Endothelial cell of umbilical vein (primary cell): ENCODE measurements around the gene PTPN20. TPM values are rescaled to one million over a fixed set of nuclear protein-coding genes. Genes with fewer than 3 reads are reported as not detected.

Experiments used
- BruUV-seq: library from RNA; stranded (reverse); fragments of 400-500 nt; replicated peaks from 2 replicates; lab custom pipeline; 2021; lab: Mats Ljungman, UMichigan
- CTCF ChIA-PET: fragments of 300-600, 350-600 bp; sonication (Branson Sonifier 250); formaldehyde crosslinking; loops from one replicate; lab custom pipeline; 2021; ENCODE audit warnings: antibody characterized with exemption, inconsistent platforms; lab: Charles Lee
- POLR2A ChIA-PET: fragments of 300-600, 350-600 bp; sonication (Branson Sonifier 250); formaldehyde crosslinking; loops from one replicate; lab custom pipeline; 2021; ENCODE audit warnings: antibody characterized with exemption, inconsistent platforms; lab: Charles Lee
- DNase-seq: peaks from one replicate; pipeline ENCODE4 v3.0.0-alpha.2; 2011; ENCODE audit warnings: low read depth, low spot score
- FAIRE-seq: peaks from 2 replicates; lab custom pipeline; 2011; peaks lifted over from hg19 to GRCh38; lab: Jason Lieb, UNC
- H2AFZ ChIP-seq: 2 replicates; pipeline ENCODE4 v1.6.0; 2012; ENCODE audit warnings: low read depth, low read length, control low read depth, inconsistent platforms
- H3K27ac ChIP-seq: 2 replicates; pipeline ENCODE4 v1.5.1; 2011; ENCODE audit warnings: low read depth, mild to moderate bottlenecking, control low read depth, low read length, moderate library complexity; ENCODE audit not compliant: insufficient read depth
- H3K27me3 ChIP-seq, 2 experiments: 2 replicates each; pipeline versions ENCODE4 v1.6.0 to v1.6.1; 2011; ENCODE audit warnings: low read length in 2 of 2, mixed read lengths in 1 of 2; ENCODE audit not compliant: control insufficient read depth in 2 of 2, insufficient read depth in 2 of 2
- H3K36me3 ChIP-seq, 2 experiments: 2 replicates in 1 of 2; 3 replicates in 1 of 2; pipeline ENCODE4 v1.5.1; 2011; ENCODE audit warnings: low read length in 2 of 2, mild to moderate bottlenecking in 1 of 2, moderate library complexity in 1 of 2; ENCODE audit not compliant: control insufficient read depth in 2 of 2, insufficient read depth in 2 of 2; ENCODE audit errors: extremely low read depth in 1 of 2
- H3K4me1 ChIP-seq: 3 replicates; pipeline ENCODE4 v1.5.1; 2011; ENCODE audit warnings: mild to moderate bottlenecking, low read length; ENCODE audit not compliant: control insufficient read depth, insufficient read depth; ENCODE audit errors: extremely low read depth
- H3K4me2 ChIP-seq: 2 replicates; pipeline ENCODE4 v1.6.1; 2011; ENCODE audit warnings: low read length, control low read depth, mixed read lengths; ENCODE audit not compliant: insufficient read depth
- H3K4me3 ChIP-seq, 3 experiments: fragments of 200-600 bp in 1 of 3; sonication (generic), shearing (Covaris generic) in 1 of 3; replicated peaks in 1 of 3; 2 replicates each; pipeline ENCODE4 v1.5.1; 2011 to 2016; ENCODE audit warnings: control low read depth in 3 of 3, low read length in 3 of 3, mild to moderate bottlenecking in 2 of 3, inconsistent platforms in 1 of 3, low read depth in 1 of 3, moderate library complexity in 1 of 3; ENCODE audit not compliant: insufficient read depth in 1 of 3
- H3K79me2 ChIP-seq: 2 replicates; pipeline ENCODE4 v1.6.0; 2012; ENCODE audit warnings: low read length, inconsistent platforms; ENCODE audit not compliant: control insufficient read depth, insufficient read depth
- H3K9ac ChIP-seq: replicated peaks from 2 replicates; pipeline ENCODE3; 2011; ENCODE audit warnings: low read length, control low read depth; ENCODE audit not compliant: insufficient read depth; ENCODE audit errors: extremely low read depth
- H3K9me1 ChIP-seq: replicated peaks from 3 replicates; pipeline ENCODE4 v1.6.0; 2011; ENCODE audit warnings: mild to moderate bottlenecking, low read length; ENCODE audit not compliant: control insufficient read depth, insufficient read depth; ENCODE audit errors: extremely low read depth
- H3K9me3 ChIP-seq: replicated peaks from 2 replicates; pipeline ENCODE4 v1.5.1; 2012; ENCODE audit warnings: low read length, inconsistent platforms; ENCODE audit not compliant: control insufficient read depth, insufficient read depth
- H4K20me1 ChIP-seq: replicated peaks from 2 replicates; pipeline ENCODE3; 2011; ENCODE audit warnings: mild to moderate bottlenecking, low read length; ENCODE audit not compliant: control insufficient read depth, insufficient read depth; ENCODE audit errors: extremely low read depth
- CTCF ChIP-seq, 2 donors: IDR thresholded peaks; 1 replicate in 1 of 2; 2 replicates in 1 of 2; pipeline ENCODE4 v1.5.1; 2011; ENCODE audit warnings: low read length in 2 of 2, mild to moderate bottlenecking in 2 of 2, moderate library complexity in 2 of 2, control low read depth in 1 of 2, inconsistent platforms in 1 of 2, low read depth in 1 of 2; ENCODE audit not compliant: insufficient read depth in 1 of 2; ENCODE audit errors: extremely low read depth in 1 of 2
- EZH2 ChIP-seq: IDR thresholded peaks from 2 replicates; pipeline ENCODE4 v1.6.1; 2012; ENCODE audit warnings: borderline replicate concordance, low read depth, mild to moderate bottlenecking, moderate library complexity, low read length, inconsistent platforms; ENCODE audit not compliant: severe bottlenecking
- FOS ChIP-seq: IDR thresholded peaks from 2 replicates; pipeline ENCODE4 v1.6.1; 2011; ENCODE audit warnings: mild to moderate bottlenecking, low read length, moderate library complexity, borderline replicate concordance; ENCODE audit not compliant: insufficient read depth
- JUN ChIP-seq: IDR thresholded peaks from 2 replicates; pipeline ENCODE4 v1.6.1; 2011; ENCODE audit warnings: borderline replicate concordance, low read depth; ENCODE audit not compliant: insufficient read length, insufficient read depth
- MAX ChIP-seq: IDR thresholded peaks from 2 replicates; pipeline ENCODE4 v1.6.1; 2011; ENCODE audit not compliant: insufficient read depth, insufficient read length
- MYC ChIP-seq: IDR thresholded peaks from one replicate; pipeline ENCODE4 v1.6.1; 2011; ENCODE audit warnings: mild to moderate bottlenecking, low read depth, low read length
- POLR2A ChIP-seq: IDR thresholded peaks from 2 replicates; pipeline ENCODE4 v1.6.1; 2012; ENCODE audit warnings: low read depth, mild to moderate bottlenecking, control low read depth, low read length
- POLR2AphosphoS5 ChIP-seq: IDR thresholded peaks from 2 replicates; pipeline ENCODE4 v1.6.1; 2012; ENCODE audit warnings: low read depth, mild to moderate bottlenecking, control low read depth, low read length, moderate library complexity; ENCODE audit not compliant: insufficient read depth
- dilution Hi-C: fragments of 300-500 bp; cut with MboI; formaldehyde crosslinking; loops from one replicate; pipeline ENCODE4 v1.15.0; 2019; ENCODE audit warnings: low sequenced_read_pairs; ENCODE audit not compliant: extremely low pct_ligation_motif_present
- intact Hi-C: fragments of 100-400 bp; cut with micrococcal nuclease; formaldehyde crosslinking; loops from one replicate; pipeline ENCODE4 v1.10.0; 2022
- polyA plus RNA-seq, 4 experiments: library from polyadenylated mRNA; depleted of rRNA in 3 of 4; stranded (reverse) in 3 of 4; unstranded in 1 of 4; fragments of >200 nt; gene quantifications; 2 replicates each; pipeline versions ENCODE4 v1.2.1 to v1.2.3, GENCODE V29; 2011 to 2012; ENCODE audit warnings: missing spikeins in 1 of 4
- total RNA-seq: library from RNA; stranded (reverse); gene quantifications from 2 replicates; pipeline ENCODE4 v1.2.3, GENCODE V29; 2021

Gene PTPN20
- total and polyA plus RNA-seq, 2 donors (not counting 3 experiments of a cell fraction or from before 2014, with no cell fraction given) = 0.27 TPM; not detected in 1

- Histone ChIP-seq H3K9me1 (no peaks in the 10 kb centered on the region), H3K4me2 (no peak overlapping the region), H3K9me3 (no peaks in the 10 kb centered on the region), H3K4me3 (no peak overlapping the region), H3K79me2 (no peaks in the 10 kb centered on the region), H4K20me1 (no peaks in the 10 kb centered on the region), H3K9ac (no peak overlapping the region), H3K36me3 (no peaks in the 10 kb centered on the region), H3K4me1 (no peaks in the 10 kb centered on the region), H3K27ac (no peak overlapping the region), H3K27me3 (no peaks in the 10 kb centered on the region), H2AFZ (no peak overlapping the region)
- TF ChIP-seq MAX = no peak
- TF ChIP-seq FOS = no peak
- TF ChIP-seq JUN = no peak
- no peak for TF ChIP-seq POLR2A
- no peak for TF ChIP-seq CTCF (IDR thresholded peaks at IDR 0.05; ENCODE audit: extremely low read depth in 1 of 2, insufficient read depth in 1 of 2, low read depth in 1 of 2, low read length in 2 of 2)
- no peak for TF ChIP-seq POLR2AphosphoS5
- no peak for TF ChIP-seq EZH2
- TF ChIP-seq MYC = no peak
- POLR2A ChIA-PET = no interaction called here
- BruUV-seq = no TSS peak
- CTCF ChIA-PET = interaction anchor here (1.3 to 3.4 kb wide), 2 partner anchors 269 kb away, joined by 3 to 31 read pairs; no protein-coding TSS in a partner anchor
- no peak for DNase-seq
- dilution Hi-C loops = no loop called here
- FAIRE-seq = no peak
- intact Hi-C loops = no loop called here
Measured at GRCh38 chr10:47042780-47043750, 131.8 kb downstream of the PTPN20 start.
